Measurements from ENCODE around the gene ARSG. TPM values are rescaled to one million over a fixed set of nuclear protein-coding genes. Genes with fewer than 3 reads are reported as not detected.
"Not testable (repeated sequence)": the region's sequence is repeated elsewhere in the genome, so short reads cannot be mapped to it uniquely, and the experiment has no call there.

Gene ARSG
- total and polyA plus RNA-seq, 2 experiments from 2014 or later, result 5.6 to 15.4 TPM

- H3K27me3 ChIP-seq, result no peaks in the 10 kb centered on the region
- no peaks in the 10 kb centered on the region for H3K36me3 ChIP-seq
- no peaks in the 10 kb centered on the region for H3K9me3 ChIP-seq (ENCODE audit: low read depth)
- H3K27ac ChIP-seq, result no peak overlapping the region
- H3K4me1 ChIP-seq (ENCODE audit: low read depth), result no peaks in the 10 kb centered on the region
- DNase-seq (ENCODE audit: low read depth in 1 of 2, low spot score in 1 of 2), result no peak
- TF ChIP-seq, protein P1, sequence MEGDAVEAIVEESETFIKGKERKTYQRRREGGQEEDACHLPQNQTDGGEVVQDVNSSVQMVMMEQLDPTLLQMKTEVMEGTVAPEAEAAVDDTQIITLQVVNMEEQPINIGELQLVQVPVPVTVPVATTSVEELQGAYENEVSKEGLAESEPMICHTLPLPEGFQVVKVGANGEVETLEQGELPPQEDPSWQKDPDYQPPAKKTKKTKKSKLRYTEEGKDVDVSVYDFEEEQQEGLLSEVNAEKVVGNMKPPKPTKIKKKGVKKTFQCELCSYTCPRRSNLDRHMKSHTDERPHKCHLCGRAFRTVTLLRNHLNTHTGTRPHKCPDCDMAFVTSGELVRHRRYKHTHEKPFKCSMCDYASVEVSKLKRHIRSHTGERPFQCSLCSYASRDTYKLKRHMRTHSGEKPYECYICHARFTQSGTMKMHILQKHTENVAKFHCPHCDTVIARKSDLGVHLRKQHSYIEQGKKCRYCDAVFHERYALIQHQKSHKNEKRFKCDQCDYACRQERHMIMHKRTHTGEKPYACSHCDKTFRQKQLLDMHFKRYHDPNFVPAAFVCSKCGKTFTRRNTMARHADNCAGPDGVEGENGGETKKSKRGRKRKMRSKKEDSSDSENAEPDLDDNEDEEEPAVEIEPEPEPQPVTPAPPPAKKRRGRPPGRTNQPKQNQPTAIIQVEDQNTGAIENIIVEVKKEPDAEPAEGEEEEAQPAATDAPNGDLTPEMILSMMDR (IDR thresholded peaks at IDR 0.05; ENCODE audit: low read depth, low read length), result no peak
- no peak overlapping the region for H3K4me3 ChIP-seq
Measured at GRCh38 chr17:68304706-68305105, 13.4 kb downstream of the ARSG start.

DNA sequence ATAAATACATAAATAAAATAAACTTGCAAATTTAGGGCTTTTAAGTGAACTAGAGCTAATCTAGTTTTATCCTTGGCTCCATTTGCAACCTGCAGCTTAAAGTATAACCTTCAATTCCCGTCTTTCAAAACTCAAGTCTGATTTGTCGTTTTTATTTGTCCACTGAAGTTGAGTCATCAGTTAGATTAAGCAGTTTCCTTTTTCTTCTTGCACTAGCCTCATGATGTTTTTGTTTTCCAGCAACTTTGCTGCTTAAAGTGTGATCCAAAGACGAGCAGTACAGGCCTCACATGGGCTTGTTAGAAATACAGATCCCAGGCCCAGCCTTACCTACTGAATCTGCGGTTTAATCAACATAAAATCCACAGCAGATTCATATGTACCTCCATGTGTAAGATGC is 13.8 kb downstream of the ARSG start:
- no peaks in the 10 kb centered on the region for H3K27me3 ChIP-seq
- no peaks in the 10 kb centered on the region for H3K36me3 ChIP-seq
- H3K9me3 ChIP-seq (ENCODE audit: low read depth), result no peaks in the 10 kb centered on the region
- no peak for DNase-seq (ENCODE audit: low read depth in 1 of 2, low spot score in 1 of 2)
- TF ChIP-seq, protein P1 (IDR thresholded peaks at IDR 0.05; ENCODE audit: low read depth, low read length), result no peak
- H3K4me3 ChIP-seq, result no peak overlapping the region
- no peaks in the 10 kb centered on the region for H3K4me1 ChIP-seq (ENCODE audit: low read depth)
- H3K27ac ChIP-seq, result no peak overlapping the region

DNA sequence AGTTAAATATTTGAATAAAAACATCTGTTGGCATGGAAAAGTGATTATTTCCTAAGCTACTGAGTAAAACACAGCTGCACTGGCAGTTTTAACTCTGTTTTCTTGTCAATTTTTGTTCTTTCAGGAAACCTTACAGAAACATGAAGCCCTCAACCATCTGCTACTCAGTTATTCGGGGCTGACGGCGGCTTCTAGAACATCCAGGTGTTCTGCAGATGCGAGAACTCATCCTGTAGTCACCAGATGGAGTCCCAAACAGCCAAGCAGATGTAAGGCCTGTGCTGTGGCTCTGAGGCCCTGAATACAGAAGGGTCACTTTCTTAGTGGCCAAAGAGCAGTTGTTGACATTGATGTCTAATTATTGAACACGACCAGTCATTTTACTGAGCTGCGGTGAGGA is 15.5 kb downstream of the ARSG start:
- Histone ChIP-seq H3K36me3 (no peaks in the 10 kb centered on the region), H3K4me3 (no peak overlapping the region), H3K4me1 (ENCODE audit: low read depth) (no peaks in the 10 kb centered on the region), H3K27ac (no peak overlapping the region), H3K27me3 (no peaks in the 10 kb centered on the region), H3K9me3 (ENCODE audit: low read depth) (no peaks in the 10 kb centered on the region)
- DNase-seq (ENCODE audit: low read depth in 1 of 2, low spot score in 1 of 2), result no peak
- TF ChIP-seq, protein P1 (IDR thresholded peaks at IDR 0.05; ENCODE audit: low read depth, low read length), result no peak

DNA sequence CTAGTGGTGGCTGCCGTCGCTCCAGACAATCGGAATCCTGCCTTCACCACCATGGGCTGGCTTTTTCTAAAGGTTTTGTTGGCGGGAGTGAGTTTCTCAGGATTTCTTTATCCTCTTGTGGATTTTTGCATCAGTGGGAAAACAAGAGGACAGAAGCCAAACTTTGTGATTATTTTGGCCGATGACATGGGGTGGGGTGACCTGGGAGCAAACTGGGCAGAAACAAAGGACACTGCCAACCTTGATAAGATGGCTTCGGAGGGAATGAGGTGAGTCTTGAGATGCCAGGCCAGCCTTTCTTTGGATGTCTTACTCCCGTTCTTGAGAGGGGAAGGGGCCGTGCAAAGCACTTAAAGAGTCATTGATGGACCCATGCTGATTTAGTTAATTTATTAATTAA is 16.1 kb downstream of the ARSG start:
- DNase-seq (ENCODE audit: low read depth in 1 of 2, low spot score in 1 of 2), result no peak
- Histone ChIP-seq H3K9me3 (ENCODE audit: low read depth) (no peaks in the 10 kb centered on the region), H3K27me3 (no peaks in the 10 kb centered on the region), H3K4me3 (no peak overlapping the region), H3K4me1 (ENCODE audit: low read depth) (no peaks in the 10 kb centered on the region), H3K36me3 (no peaks in the 10 kb centered on the region), H3K27ac (no peak overlapping the region)
- TF ChIP-seq, protein P1 (IDR thresholded peaks at IDR 0.05; ENCODE audit: low read depth, low read length), result no peak

DNA sequence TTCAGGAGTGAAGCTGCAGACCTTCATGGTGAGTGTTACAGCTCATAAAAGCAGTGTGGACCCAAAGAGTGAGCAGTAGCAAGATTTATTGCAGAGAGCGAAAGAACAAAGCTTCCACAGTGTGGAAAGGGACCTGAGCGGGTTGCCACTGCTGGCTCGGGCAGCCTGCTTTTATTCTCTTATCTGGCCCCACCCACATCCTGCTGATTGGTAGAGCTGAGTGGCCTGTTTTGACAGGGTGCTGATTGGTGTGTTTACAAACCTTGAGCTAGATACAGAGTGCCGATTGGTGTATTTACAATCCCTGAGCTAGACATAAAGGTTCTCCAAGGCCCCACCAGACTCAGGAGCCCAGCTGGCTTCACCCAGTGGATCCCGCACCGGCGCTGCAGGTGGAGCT is 17.2 kb downstream of the ARSG start:
- H3K9me3 ChIP-seq (ENCODE audit: low read depth); H3K4me3 ChIP-seq; DNase-seq (ENCODE audit: low read depth in 1 of 2, low spot score in 1 of 2); H3K27ac ChIP-seq; H3K4me1 ChIP-seq (ENCODE audit: low read depth); H3K27me3 ChIP-seq; H3K36me3 ChIP-seq: not testable (repeated sequence)

GRCh38 chr17:68309066-68309670 is 17.9 kb downstream of the ARSG start:
- not testable (repeated sequence) for H3K9me3 ChIP-seq (ENCODE audit: low read depth); DNase-seq (ENCODE audit: low read depth in 1 of 2, low spot score in 1 of 2); H3K27me3 ChIP-seq; H3K27ac ChIP-seq; H3K4me3 ChIP-seq; H3K4me1 ChIP-seq (ENCODE audit: low read depth); H3K36me3 ChIP-seq

DNA sequence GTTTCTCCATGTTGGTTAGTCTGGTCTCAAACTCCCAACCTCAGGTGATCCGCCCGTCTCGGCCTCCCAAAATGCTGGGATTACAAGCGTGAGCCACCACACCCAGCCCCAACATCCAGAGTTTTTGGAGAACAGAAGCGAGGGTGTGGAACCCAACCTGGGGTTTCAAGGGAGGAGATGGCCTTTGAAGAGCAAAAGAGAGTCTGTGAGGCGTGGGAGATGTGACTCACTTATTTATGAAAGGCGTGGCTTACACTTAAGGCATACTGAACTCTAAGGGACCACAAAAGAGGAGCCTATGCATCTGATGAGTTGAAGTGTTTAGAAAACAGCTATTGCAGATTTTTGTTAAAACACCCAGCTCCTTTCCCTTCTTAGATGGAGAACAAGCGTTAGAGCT is 18.9 kb downstream of the ARSG start:
- Histone ChIP-seq H3K9me3 (ENCODE audit: low read depth) (no peaks in the 10 kb centered on the region), H3K4me3 (no peak overlapping the region), H3K27ac (no peak overlapping the region), H3K36me3 (no peaks in the 10 kb centered on the region), H3K4me1 (ENCODE audit: low read depth) (no peaks in the 10 kb centered on the region), H3K27me3 (no peaks in the 10 kb centered on the region)
- no peak for DNase-seq (ENCODE audit: low read depth in 1 of 2, low spot score in 1 of 2)
- TF ChIP-seq, protein P1 (IDR thresholded peaks at IDR 0.05; ENCODE audit: low read depth, low read length), result no peak
